Measurements from ENCODE around the gene ZNF385A. TPM values are rescaled to one million over a fixed set of nuclear protein-coding genes. Genes with fewer than 3 reads are reported as not detected.

Gene ZNF385A
- total and polyA plus RNA-seq, 2 experiments from 2014 or later = 10.9 to 21.7 TPM

DNA sequence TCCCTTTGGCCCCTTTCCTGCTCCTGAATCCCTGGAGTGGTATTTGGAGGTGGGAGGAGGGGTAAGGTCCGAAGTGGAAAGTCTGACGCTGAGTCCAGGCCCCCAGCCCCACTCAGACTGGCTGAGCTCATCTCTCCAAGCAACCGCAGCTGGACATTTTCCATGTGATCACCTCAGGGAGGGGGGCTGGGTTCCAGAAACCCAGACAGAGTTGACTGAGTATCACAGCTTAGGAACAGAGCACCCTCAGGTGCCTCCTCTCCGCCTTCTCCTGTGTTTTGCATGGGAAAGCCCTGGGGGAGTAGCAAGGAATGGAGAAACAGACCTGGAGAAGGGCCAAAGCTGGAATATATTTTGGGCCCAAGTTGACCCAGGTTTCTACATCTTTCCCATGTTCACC is 42.6 kb upstream of the ZNF385A start:
- no peak for ATAC-seq
- Histone ChIP-seq H3K36me3 (ENCODE audit: insufficient read depth) (no peaks in the 10 kb centered on the region), H3K4me2 (no peak overlapping the region), H3K4me3 (no peak overlapping the region), H3K79me2 (replicated peaks; ENCODE audit: insufficient read depth) (no peaks in the 10 kb centered on the region), H3F3A (replicated peaks; ENCODE audit: low read depth) (no peaks in the 10 kb centered on the region; the same call in 1 of the 2 replicates), H4K20me1 (replicated peaks; ENCODE audit: insufficient read depth) (no peaks in the 10 kb centered on the region), H3K27ac (ENCODE audit: low read depth) (no peak overlapping the region), H3K4me1 (ENCODE audit: insufficient read depth) (peaks cover 27% of the 10 kb centered on the region), H3K9me2 (ENCODE audit: insufficient read depth) (no peaks in the 10 kb centered on the region), H2AFZ (no peak overlapping the region), H3K27me3 (ENCODE audit: insufficient read depth) (peaks cover 21% of the 10 kb centered on the region; the same call in 1 of the 2 replicates)
- Mint-ChIP-seq H3K9me3 (no peaks in the 10 kb centered on the region), H3K4me1 (peaks cover 49% of the 10 kb centered on the region), H3K27me3 (ENCODE audit: insufficient read depth, low read depth, poor library complexity) (peaks cover 41% of the 10 kb centered on the region), H3K36me3 (ENCODE audit: low read depth) (no peaks in the 10 kb centered on the region), H3K27ac (no peak overlapping the region), H3K4me3 (no peak overlapping the region)
- TF ChIP-seq POLR2AphosphoS5 (IDR thresholded peaks at IDR 0.05; ENCODE audit: low read depth) (no peak), STAT1 (IDR thresholded peaks at IDR 0.05; ENCODE audit: unreplicated experiment) (no peak), CREB1 (CRISPR knock-in tag; IDR thresholded peaks at IDR 0.05; ENCODE audit: low read depth) (no peak), ZNF331 (CRISPR knock-in tag; IDR thresholded peaks at IDR 0.05; ENCODE audit: low read depth) (no peak), EZH2phosphoT487 (IDR thresholded peaks at IDR 0.05; ENCODE audit: unreplicated experiment) (no peak), ETS1 (IDR thresholded peaks at IDR 0.05) (no peak), ZNF114 (CRISPR knock-in tag; IDR thresholded peaks at IDR 0.05) (no peak), EZH2 (IDR thresholded peaks at IDR 0.05; ENCODE audit: low read depth, unreplicated experiment) (no peak), JUNB (IDR thresholded peaks at IDR 0.05; ENCODE audit: unreplicated experiment) (no peak), NANOG (IDR thresholded peaks at IDR 0.05; ENCODE audit: borderline replicate concordance) (no peak)
- TF ChIP-seq, protein P1, sequence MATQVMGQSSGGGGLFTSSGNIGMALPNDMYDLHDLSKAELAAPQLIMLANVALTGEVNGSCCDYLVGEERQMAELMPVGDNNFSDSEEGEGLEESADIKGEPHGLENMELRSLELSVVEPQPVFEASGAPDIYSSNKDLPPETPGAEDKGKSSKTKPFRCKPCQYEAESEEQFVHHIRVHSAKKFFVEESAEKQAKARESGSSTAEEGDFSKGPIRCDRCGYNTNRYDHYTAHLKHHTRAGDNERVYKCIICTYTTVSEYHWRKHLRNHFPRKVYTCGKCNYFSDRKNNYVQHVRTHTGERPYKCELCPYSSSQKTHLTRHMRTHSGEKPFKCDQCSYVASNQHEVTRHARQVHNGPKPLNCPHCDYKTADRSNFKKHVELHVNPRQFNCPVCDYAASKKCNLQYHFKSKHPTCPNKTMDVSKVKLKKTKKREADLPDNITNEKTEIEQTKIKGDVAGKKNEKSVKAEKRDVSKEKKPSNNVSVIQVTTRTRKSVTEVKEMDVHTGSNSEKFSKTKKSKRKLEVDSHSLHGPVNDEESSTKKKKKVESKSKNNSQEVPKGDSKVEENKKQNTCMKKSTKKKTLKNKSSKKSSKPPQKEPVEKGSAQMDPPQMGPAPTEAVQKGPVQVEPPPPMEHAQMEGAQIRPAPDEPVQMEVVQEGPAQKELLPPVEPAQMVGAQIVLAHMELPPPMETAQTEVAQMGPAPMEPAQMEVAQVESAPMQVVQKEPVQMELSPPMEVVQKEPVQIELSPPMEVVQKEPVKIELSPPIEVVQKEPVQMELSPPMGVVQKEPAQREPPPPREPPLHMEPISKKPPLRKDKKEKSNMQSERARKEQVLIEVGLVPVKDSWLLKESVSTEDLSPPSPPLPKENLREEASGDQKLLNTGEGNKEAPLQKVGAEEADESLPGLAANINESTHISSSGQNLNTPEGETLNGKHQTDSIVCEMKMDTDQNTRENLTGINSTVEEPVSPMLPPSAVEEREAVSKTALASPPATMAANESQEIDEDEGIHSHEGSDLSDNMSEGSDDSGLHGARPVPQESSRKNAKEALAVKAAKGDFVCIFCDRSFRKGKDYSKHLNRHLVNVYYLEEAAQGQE (IDR thresholded peaks at IDR 0.05; ENCODE audit: unreplicated experiment) = no peak
- TF ChIP-seq, protein P2, sequence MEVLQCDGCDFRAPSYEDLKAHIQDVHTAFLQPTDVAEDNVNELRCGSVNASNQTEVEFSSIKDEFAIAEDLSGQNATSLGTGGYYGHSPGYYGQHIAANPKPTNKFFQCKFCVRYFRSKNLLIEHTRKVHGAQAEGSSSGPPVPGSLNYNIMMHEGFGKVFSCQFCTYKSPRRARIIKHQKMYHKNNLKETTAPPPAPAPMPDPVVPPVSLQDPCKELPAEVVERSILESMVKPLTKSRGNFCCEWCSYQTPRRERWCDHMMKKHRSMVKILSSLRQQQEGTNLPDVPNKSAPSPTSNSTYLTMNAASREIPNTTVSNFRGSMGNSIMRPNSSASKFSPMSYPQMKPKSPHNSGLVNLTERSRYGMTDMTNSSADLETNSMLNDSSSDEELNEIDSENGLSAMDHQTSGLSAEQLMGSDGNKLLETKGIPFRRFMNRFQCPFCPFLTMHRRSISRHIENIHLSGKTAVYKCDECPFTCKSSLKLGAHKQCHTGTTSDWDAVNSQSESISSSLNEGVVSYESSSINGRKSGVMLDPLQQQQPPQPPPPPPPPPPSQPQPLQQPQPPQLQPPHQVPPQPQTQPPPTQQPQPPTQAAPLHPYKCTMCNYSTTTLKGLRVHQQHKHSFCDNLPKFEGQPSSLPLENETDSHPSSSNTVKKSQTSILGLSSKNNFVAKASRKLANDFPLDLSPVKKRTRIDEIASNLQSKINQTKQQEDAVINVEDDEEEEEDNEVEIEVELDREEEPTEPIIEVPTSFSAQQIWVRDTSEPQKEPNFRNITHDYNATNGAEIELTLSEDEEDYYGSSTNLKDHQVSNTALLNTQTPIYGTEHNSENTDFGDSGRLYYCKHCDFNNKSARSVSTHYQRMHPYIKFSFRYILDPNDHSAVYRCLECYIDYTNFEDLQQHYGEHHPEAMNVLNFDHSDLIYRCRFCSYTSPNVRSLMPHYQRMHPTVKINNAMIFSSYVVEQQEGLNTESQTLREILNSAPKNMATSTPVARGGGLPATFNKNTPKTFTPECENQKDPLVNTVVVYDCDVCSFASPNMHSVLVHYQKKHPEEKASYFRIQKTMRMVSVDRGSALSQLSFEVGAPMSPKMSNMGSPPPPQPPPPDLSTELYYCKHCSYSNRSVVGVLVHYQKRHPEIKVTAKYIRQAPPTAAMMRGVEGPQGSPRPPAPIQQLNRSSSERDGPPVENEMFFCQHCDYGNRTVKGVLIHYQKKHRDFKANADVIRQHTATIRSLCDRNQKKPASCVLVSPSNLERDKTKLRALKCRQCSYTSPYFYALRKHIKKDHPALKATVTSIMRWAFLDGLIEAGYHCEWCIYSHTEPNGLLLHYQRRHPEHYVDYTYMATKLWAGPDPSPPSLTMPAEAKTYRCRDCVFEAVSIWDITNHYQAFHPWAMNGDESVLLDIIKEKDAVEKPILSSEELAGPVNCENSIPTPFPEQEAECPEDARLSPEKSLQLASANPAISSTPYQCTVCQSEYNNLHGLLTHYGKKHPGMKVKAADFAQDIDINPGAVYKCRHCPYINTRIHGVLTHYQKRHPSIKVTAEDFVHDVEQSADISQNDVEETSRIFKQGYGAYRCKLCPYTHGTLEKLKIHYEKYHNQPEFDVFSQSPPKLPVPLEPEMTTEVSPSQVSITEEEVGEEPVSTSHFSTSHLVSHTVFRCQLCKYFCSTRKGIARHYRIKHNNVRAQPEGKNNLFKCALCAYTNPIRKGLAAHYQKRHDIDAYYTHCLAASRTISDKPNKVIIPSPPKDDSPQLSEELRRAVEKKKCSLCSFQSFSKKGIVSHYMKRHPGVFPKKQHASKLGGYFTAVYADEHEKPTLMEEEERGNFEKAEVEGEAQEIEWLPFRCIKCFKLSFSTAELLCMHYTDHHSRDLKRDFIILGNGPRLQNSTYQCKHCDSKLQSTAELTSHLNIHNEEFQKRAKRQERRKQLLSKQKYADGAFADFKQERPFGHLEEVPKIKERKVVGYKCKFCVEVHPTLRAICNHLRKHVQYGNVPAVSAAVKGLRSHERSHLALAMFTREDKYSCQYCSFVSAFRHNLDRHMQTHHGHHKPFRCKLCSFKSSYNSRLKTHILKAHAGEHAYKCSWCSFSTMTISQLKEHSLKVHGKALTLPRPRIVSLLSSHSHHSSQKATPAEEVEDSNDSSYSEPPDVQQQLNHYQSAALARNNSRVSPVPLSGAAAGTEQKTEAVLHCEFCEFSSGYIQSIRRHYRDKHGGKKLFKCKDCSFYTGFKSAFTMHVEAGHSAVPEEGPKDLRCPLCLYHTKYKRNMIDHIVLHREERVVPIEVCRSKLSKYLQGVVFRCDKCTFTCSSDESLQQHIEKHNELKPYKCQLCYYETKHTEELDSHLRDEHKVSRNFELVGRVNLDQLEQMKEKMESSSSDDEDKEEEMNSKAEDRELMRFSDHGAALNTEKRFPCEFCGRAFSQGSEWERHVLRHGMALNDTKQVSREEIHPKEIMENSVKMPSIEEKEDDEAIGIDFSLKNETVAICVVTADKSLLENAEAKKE (CRISPR knock-in tag; IDR thresholded peaks at IDR 0.05) = no peak
- TF ChIP-seq, protein P3, sequence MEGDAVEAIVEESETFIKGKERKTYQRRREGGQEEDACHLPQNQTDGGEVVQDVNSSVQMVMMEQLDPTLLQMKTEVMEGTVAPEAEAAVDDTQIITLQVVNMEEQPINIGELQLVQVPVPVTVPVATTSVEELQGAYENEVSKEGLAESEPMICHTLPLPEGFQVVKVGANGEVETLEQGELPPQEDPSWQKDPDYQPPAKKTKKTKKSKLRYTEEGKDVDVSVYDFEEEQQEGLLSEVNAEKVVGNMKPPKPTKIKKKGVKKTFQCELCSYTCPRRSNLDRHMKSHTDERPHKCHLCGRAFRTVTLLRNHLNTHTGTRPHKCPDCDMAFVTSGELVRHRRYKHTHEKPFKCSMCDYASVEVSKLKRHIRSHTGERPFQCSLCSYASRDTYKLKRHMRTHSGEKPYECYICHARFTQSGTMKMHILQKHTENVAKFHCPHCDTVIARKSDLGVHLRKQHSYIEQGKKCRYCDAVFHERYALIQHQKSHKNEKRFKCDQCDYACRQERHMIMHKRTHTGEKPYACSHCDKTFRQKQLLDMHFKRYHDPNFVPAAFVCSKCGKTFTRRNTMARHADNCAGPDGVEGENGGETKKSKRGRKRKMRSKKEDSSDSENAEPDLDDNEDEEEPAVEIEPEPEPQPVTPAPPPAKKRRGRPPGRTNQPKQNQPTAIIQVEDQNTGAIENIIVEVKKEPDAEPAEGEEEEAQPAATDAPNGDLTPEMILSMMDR (conservative IDR thresholded peaks at IDR 0.05; ENCODE audit: low read depth in 2 of 2) = no peak
- no peak for DNase-seq (ENCODE audit: low spot score)
